ENCODE measurements around the gene EEF1A1.

Gene EEF1A1

DNA sequence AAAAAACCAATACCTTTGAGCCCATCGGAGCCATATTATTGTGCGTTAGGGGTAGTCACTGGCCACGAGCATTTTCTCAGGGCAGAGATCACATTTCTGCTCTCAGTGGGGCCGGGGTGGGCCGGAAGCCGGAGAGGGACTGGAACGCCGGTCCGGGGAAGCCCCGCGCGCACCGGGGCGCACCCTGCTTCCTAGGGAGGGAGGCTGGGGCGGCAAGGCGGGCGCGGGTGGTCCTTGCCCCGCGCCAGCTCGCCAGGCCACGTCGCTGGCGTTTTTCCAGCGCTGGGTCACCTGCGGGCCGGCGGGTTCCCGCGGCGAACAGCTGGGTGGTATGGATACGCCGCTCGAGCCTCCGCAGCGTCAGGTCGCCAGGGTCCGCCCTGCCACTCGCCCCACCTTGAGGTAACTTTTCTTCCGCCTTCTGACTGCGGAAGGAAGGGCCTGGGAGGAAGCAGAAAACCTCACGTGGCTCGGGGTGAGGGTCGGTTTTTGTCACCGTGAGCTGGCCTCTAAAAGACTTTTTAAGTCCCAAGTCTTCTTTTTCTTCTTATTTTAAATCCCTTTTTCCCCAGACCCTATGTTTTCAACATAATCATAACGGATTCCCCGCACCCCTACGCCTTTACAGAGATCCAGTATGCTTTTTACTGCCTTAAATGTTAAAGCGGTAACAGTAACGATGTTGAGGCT is 2.7 kb upstream of the EEF1A1 start:
- TF ChIP-seq BACH2 (CRISPR knock-in tag; IDR thresholded peaks at IDR 0.05; ENCODE audit: borderline replicate concordance) = no peak
- TF ChIP-seq GLIS3 (CRISPR knock-in tag; IDR thresholded peaks at IDR 0.05) = no peak
- TF ChIP-seq PPARA (CRISPR knock-in tag; IDR thresholded peaks at IDR 0.05; ENCODE audit: borderline replicate concordance) = no peak
- no peak for TF ChIP-seq ZC3H10 (CRISPR knock-in tag; IDR thresholded peaks at IDR 0.05)
- TF ChIP-seq ZNF565 (CRISPR knock-in tag; conservative IDR thresholded peaks at IDR 0.05; ENCODE audit: low read depth) = no peak
- TF ChIP-seq, protein P1, sequence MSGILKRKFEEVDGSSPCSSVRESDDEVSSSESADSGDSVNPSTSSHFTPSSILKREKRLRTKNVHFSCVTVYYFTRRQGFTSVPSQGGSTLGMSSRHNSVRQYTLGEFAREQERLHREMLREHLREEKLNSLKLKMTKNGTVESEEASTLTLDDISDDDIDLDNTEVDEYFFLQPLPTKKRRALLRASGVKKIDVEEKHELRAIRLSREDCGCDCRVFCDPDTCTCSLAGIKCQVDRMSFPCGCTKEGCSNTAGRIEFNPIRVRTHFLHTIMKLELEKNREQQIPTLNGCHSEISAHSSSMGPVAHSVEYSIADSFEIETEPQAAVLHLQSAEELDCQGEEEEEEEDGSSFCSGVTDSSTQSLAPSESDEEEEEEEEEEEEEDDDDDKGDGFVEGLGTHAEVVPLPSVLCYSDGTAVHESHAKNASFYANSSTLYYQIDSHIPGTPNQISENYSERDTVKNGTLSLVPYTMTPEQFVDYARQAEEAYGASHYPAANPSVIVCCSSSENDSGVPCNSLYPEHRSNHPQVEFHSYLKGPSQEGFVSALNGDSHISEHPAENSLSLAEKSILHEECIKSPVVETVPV (CRISPR knock-in tag; IDR thresholded peaks at IDR 0.05) = no peak
- no peak for ATAC-seq

DNA sequence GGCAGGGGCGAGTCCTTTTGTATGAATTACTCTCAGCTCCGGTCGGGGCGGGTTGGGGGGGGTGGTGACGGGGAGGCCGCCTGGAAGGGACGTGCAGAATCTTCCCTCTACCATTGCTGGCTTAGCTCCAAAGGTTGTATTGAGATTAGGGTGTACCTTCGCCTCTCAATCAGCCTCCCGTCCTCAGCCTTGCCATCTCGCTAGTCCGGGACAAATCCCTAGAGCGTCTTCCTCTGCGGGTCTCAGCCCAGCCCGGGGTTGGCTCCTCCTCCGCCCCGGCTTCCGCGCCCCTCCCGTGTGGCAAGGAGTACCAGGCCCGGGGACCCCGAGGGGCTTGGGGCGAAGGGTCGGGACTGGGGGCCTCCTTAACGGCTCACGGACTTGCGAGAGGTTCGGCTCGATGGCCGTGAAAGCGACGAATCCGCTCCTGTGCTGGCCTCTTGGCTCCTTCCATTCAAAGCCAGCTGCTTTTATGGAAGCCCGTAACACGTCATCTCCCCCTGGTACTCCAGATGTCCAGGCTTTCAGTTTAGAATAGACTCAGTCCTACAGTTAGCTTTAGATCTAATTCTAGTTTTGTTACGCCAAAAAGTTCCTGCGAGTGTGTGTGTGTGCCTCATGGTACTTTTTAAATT is 636 bp upstream of the EEF1A1 start:
- ATAC-seq = peak; percentile 73
- TF ChIP-seq, protein P2, sequence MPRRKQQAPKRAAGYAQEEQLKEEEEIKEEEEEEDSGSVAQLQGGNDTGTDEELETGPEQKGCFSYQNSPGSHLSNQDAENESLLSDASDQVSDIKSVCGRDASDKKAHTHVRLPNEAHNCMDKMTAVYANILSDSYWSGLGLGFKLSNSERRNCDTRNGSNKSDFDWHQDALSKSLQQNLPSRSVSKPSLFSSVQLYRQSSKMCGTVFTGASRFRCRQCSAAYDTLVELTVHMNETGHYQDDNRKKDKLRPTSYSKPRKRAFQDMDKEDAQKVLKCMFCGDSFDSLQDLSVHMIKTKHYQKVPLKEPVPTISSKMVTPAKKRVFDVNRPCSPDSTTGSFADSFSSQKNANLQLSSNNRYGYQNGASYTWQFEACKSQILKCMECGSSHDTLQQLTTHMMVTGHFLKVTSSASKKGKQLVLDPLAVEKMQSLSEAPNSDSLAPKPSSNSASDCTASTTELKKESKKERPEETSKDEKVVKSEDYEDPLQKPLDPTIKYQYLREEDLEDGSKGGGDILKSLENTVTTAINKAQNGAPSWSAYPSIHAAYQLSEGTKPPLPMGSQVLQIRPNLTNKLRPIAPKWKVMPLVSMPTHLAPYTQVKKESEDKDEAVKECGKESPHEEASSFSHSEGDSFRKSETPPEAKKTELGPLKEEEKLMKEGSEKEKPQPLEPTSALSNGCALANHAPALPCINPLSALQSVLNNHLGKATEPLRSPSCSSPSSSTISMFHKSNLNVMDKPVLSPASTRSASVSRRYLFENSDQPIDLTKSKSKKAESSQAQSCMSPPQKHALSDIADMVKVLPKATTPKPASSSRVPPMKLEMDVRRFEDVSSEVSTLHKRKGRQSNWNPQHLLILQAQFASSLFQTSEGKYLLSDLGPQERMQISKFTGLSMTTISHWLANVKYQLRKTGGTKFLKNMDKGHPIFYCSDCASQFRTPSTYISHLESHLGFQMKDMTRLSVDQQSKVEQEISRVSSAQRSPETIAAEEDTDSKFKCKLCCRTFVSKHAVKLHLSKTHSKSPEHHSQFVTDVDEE (CRISPR knock-in tag; IDR thresholded peaks at IDR 0.05) = no peak
- TF ChIP-seq, protein P1 (CRISPR knock-in tag; IDR thresholded peaks at IDR 0.05) = no peak
- TF ChIP-seq TCF4 (CRISPR knock-in tag; IDR thresholded peaks at IDR 0.05; ENCODE audit: borderline replicate concordance) = no peak
- TF ChIP-seq, protein P3, sequence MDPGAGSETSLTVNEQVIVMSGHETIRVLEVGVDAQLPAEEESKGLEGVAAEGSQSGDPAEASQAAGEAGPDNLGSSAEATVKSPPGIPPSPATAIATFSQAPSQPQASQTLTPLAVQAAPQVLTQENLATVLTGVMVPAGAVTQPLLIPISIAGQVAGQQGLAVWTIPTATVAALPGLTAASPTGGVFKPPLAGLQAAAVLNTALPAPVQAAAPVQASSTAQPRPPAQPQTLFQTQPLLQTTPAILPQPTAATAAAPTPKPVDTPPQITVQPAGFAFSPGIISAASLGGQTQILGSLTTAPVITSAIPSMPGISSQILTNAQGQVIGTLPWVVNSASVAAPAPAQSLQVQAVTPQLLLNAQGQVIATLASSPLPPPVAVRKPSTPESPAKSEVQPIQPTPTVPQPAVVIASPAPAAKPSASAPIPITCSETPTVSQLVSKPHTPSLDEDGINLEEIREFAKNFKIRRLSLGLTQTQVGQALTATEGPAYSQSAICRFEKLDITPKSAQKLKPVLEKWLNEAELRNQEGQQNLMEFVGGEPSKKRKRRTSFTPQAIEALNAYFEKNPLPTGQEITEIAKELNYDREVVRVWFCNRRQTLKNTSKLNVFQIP (CRISPR knock-in tag; IDR thresholded peaks at IDR 0.05; ENCODE audit: borderline replicate concordance, low read depth) = no peak

DNA sequence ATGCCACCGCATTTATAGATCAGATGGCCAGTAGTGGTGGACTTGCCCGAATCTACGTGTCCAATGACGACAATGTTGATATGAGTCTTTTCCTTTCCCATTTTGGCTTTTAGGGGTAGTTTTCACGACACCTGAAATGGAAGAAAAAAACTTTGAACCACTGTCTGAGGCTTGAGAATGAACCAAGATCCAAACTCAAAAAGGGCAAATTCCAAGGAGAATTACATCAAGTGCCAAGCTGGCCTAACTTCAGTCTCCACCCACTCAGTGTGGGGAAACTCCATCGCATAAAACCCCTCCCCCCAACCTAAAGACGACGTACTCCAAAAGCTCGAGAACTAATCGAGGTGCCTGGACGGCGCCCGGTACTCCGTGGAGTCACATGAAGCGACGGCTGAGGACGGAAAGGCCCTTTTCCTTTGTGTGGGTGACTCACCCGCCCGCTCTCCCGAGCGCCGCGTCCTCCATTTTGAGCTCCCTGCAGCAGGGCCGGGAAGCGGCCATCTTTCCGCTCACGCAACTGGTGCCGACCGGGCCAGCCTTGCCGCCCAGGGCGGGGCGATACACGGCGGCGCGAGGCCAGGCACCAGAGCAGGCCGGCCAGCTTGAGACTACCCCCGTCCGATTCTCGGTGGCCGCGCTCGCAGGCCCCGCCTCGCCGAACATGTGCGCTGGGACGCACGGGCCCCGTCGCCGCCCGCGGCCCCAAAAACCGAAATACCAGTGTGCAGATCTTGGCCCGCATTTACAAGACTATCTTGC is 725 bp downstream of the EEF1A1 start:
- ATAC-seq = peak; percentile 53
- TF ChIP-seq, protein P4, sequence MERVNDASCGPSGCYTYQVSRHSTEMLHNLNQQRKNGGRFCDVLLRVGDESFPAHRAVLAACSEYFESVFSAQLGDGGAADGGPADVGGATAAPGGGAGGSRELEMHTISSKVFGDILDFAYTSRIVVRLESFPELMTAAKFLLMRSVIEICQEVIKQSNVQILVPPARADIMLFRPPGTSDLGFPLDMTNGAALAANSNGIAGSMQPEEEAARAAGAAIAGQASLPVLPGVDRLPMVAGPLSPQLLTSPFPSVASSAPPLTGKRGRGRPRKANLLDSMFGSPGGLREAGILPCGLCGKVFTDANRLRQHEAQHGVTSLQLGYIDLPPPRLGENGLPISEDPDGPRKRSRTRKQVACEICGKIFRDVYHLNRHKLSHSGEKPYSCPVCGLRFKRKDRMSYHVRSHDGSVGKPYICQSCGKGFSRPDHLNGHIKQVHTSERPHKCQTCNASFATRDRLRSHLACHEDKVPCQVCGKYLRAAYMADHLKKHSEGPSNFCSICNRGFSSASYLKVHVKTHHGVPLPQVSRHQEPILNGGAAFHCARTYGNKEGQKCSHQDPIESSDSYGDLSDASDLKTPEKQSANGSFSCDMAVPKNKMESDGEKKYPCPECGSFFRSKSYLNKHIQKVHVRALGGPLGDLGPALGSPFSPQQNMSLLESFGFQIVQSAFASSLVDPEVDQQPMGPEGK (CRISPR knock-in tag; IDR thresholded peaks at IDR 0.05; ENCODE audit: borderline replicate concordance) = peak; percentile 28; the same call in 1 of the 2 replicates
- no peak for TF ChIP-seq PPARA (CRISPR knock-in tag; IDR thresholded peaks at IDR 0.05; ENCODE audit: borderline replicate concordance)
- peak; percentile 66; the same call in 1 of the 2 replicates for TF ChIP-seq CSDC2 (CRISPR knock-in tag; IDR thresholded peaks at IDR 0.05)
- TF ChIP-seq, protein P2 (CRISPR knock-in tag; IDR thresholded peaks at IDR 0.05) = 0 out of 2 replicates have a peak, but pooled peaks have one; percentile 31
- TF ChIP-seq, protein P1 (CRISPR knock-in tag; IDR thresholded peaks at IDR 0.05) = no peak
- TF ChIP-seq ESRRG (CRISPR knock-in tag; IDR thresholded peaks at IDR 0.05) = no peak; the same call in 1 of the 2 replicates
- TF ChIP-seq, protein P5, sequence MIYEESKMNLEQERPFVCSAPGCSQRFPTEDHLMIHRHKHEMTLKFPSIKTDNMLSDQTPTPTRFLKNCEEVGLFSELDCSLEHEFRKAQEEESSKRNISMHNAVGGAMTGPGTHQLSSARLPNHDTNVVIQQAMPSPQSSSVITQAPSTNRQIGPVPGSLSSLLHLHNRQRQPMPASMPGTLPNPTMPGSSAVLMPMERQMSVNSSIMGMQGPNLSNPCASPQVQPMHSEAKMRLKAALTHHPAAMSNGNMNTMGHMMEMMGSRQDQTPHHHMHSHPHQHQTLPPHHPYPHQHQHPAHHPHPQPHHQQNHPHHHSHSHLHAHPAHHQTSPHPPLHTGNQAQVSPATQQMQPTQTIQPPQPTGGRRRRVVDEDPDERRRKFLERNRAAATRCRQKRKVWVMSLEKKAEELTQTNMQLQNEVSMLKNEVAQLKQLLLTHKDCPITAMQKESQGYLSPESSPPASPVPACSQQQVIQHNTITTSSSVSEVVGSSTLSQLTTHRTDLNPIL (CRISPR knock-in tag; IDR thresholded peaks at IDR 0.05; ENCODE audit: low read depth) = peak; percentile 52; the same call in 1 of the 2 replicates
- TF ChIP-seq ZFP30 (CRISPR knock-in tag; IDR thresholded peaks at IDR 0.05) = 0 out of 2 replicates have a peak, but pooled peaks have one; percentile 10
- TF ChIP-seq SNAI2 (CRISPR knock-in tag; IDR thresholded peaks at IDR 0.05) = peak; percentile 77; the same call in 1 of the 2 replicates
- TF ChIP-seq ZFP3 (CRISPR knock-in tag; IDR thresholded peaks at IDR 0.05) = 0 out of 2 replicates have a peak, but pooled peaks have one; percentile 10
